GM12875 (cell line): ENCODE results near the gene EFHB.
"Not testable (repeated sequence)": the region's sequence is repeated elsewhere in the genome, so short reads cannot be mapped to it uniquely, and the experiment has no call there.

Experiments
- H3K4me3 ChIP-seq: one replicate; pipeline ENCODE4 v1.5.1; 2011; ENCODE audit warnings: low read depth, low read length, control low read depth
- CTCF ChIP-seq: IDR thresholded peaks from 2 replicates; pipeline ENCODE4 v1.5.1; 2011; ENCODE audit warnings: low read depth, mild to moderate bottlenecking, control low read depth, inconsistent platforms, low read length, moderate library complexity, borderline replicate concordance; ENCODE audit not compliant: insufficient read depth

The EFHB gene

GRCh38 chr3:19960696-19961095 lies 26.7 kb upstream of the EFHB start:
- no peak for TF ChIP-seq CTCF
- no peak overlapping the region for H3K4me3 ChIP-seq

- H3K4me3 ChIP-seq = no peak overlapping the region
- no peak for TF ChIP-seq CTCF
Observed at GRCh38 chr3:19959505-19959904, 25.5 kb upstream of the EFHB start.

GRCh38 chr3:19957354-19957753 lies 23.3 kb upstream of the EFHB start:
- H3K4me3 ChIP-seq = not testable (repeated sequence)

- no peak for TF ChIP-seq CTCF
- no peak overlapping the region for H3K4me3 ChIP-seq
Observed at GRCh38 chr3:19954676-19955075, 20.7 kb upstream of the EFHB start.

- H3K4me3 ChIP-seq = no peak overlapping the region
- TF ChIP-seq CTCF = no peak
Observed at GRCh38 chr3:19950316-19950715, 16.3 kb upstream of the EFHB start.

GRCh38 chr3:19948226-19948591 lies 14.2 kb upstream of the EFHB start:
- TF ChIP-seq CTCF = no peak
- peak overlapping the region; percentile 95 for H3K4me3 ChIP-seq

GRCh38 chr3:19947549-19948225 lies 13.7 kb upstream of the EFHB start:
- peak overlapping the region; percentile 95 for H3K4me3 ChIP-seq
- TF ChIP-seq CTCF = no peak
